H1 (cell line): Measurements from ENCODE around the gene CLPX. TPM values are rescaled to one million over a fixed set of nuclear protein-coding genes. Genes with fewer than 3 reads are reported as not detected.

Experiments
- CTCF ChIA-PET: fragments of 300-600 bp; sonication (Branson Sonifier 250); formaldehyde crosslinking; loops from one replicate; lab custom pipeline; 2021; ENCODE audit not compliant: partially characterized antibody; lab: Charles Lee
- POLR2A ChIA-PET: fragments of 300-600 bp; sonication (Branson Sonifier 250); formaldehyde crosslinking; loops from one replicate; lab custom pipeline; 2021; ENCODE audit warnings: inconsistent platforms; ENCODE audit not compliant: partially characterized antibody; lab: Charles Lee
- DNase-seq, 2 experiments: peaks; one replicate each; pipeline versions ENCODE4 v3.0.0 to v3.0.0-alpha.2; 2010 to 2022; ENCODE audit warnings: low spot score in 2 of 2, low read depth in 1 of 2, mixed read lengths in 1 of 2
- FAIRE-seq: peaks from 2 replicates; lab custom pipeline; 2011; peaks lifted over from hg19 to GRCh38; lab: Jason Lieb, UNC
- H2AFZ ChIP-seq: 2 replicates; pipeline ENCODE4 v1.8.1; 2012; ENCODE audit warnings: low read length, inconsistent platforms
- H2AK5ac ChIP-seq: 2 replicates; pipeline ENCODE4 v1.6.1; 2013; ENCODE audit warnings: low read depth, low read length
- H2BK120ac ChIP-seq: replicated peaks from 2 replicates; pipeline ENCODE3; 2013; ENCODE audit warnings: low read depth, low read length, inconsistent platforms
- H2BK12ac ChIP-seq: 2 replicates; pipeline ENCODE4 v1.6.1; 2013; ENCODE audit warnings: low read depth, low read length
- H2BK15ac ChIP-seq: 2 replicates; pipeline ENCODE4 v1.6.1; 2013; ENCODE audit warnings: low read length
- H2BK20ac ChIP-seq: 2 replicates; pipeline ENCODE4 v1.6.1; 2013; ENCODE audit warnings: low read length
- H2BK5ac ChIP-seq: 2 replicates; pipeline ENCODE4 v1.6.1; 2013; ENCODE audit warnings: low read depth, low read length
- H3K14ac ChIP-seq: 2 replicates; pipeline ENCODE4 v1.6.1; 2013; ENCODE audit warnings: inconsistent platforms; ENCODE audit not compliant: insufficient read length
- H3K18ac ChIP-seq: 2 replicates; pipeline ENCODE4 v1.6.1; 2013; ENCODE audit warnings: low read length; ENCODE audit errors: extremely low read depth
- H3K23ac ChIP-seq: 2 replicates; pipeline ENCODE4 v1.6.1; 2013; ENCODE audit warnings: inconsistent platforms; ENCODE audit not compliant: insufficient read length
- H3K23me2 ChIP-seq: 2 replicates; pipeline ENCODE4 v1.6.1; 2013; ENCODE audit warnings: low read depth, low read length
- H3K27ac ChIP-seq: 2 replicates; pipeline ENCODE4 v1.6.1; 2011; ENCODE audit warnings: low read depth, low read length, inconsistent platforms
- H3K27me3 ChIP-seq, 4 experiments: replicated peaks in 1 of 4; 1 replicate in 1 of 4; 2 replicates in 3 of 4; pipeline versions ENCODE4 v1.6.1 to v1.8.1; 2011 to 2013; ENCODE audit warnings: low read length in 3 of 4, mild to moderate bottlenecking in 3 of 4, inconsistent platforms in 2 of 4, mixed read lengths in 2 of 4, moderate library complexity in 1 of 4; ENCODE audit not compliant: control insufficient read depth in 3 of 4, insufficient read depth in 3 of 4; ENCODE audit errors: extremely low read depth in 1 of 4
- H3K36me3 ChIP-seq, 4 experiments: 2 replicates each; pipeline versions ENCODE4 v1.6.1 to v1.8.1; 2011 to 2013; ENCODE audit warnings: mild to moderate bottlenecking in 4 of 4, low read length in 3 of 4, moderate library complexity in 2 of 4, control low read depth in 1 of 4, inconsistent platforms in 1 of 4; ENCODE audit not compliant: insufficient read depth in 4 of 4, control insufficient read depth in 2 of 4
- H3K4ac ChIP-seq: replicated peaks from 2 replicates; pipeline ENCODE3; 2013; ENCODE audit warnings: low read length, low read depth, mixed read lengths, inconsistent platforms; ENCODE audit not compliant: insufficient read length
- H3K4me1 ChIP-seq, 4 experiments: replicated peaks in 1 of 4; 1 replicate in 1 of 4; 2 replicates in 3 of 4; pipeline versions ENCODE4 v1.6.1 to v1.8.1; 2011 to 2013; ENCODE audit warnings: low read length in 3 of 4, inconsistent platforms in 2 of 4, mixed read lengths in 1 of 4; ENCODE audit not compliant: insufficient read depth in 4 of 4, control insufficient read depth in 3 of 4
- H3K4me2 ChIP-seq, 2 experiments: 2 replicates each; pipeline versions ENCODE4 v1.6.1 to v1.8.1; 2011 to 2013; ENCODE audit warnings: low read depth in 2 of 2, low read length in 2 of 2, control low read depth in 1 of 2, inconsistent platforms in 1 of 2, mild to moderate bottlenecking in 1 of 2; ENCODE audit not compliant: insufficient read depth in 1 of 2
- H3K4me3 ChIP-seq, 4 experiments: fragments of 200-600, 300-600 bp in 1 of 4; sonication (generic), shearing (Covaris generic), sonication (Bioruptor Twin) in 1 of 4; 2 replicates each; pipeline versions ENCODE4 v1.5.1 to v1.8.1; 2011 to 2016; ENCODE audit warnings: low read length in 4 of 4, low read depth in 3 of 4, control low read depth in 2 of 4, inconsistent platforms in 2 of 4, mild to moderate bottlenecking in 2 of 4, mixed read lengths in 1 of 4, moderate library complexity in 1 of 4; ENCODE audit not compliant: insufficient read depth in 2 of 4; ENCODE audit errors: extremely low read depth in 1 of 4
- H3K56ac ChIP-seq: replicated peaks from 2 replicates; pipeline ENCODE3; 2013; ENCODE audit warnings: low read depth, mild to moderate bottlenecking, mixed read lengths, low read length, inconsistent platforms; ENCODE audit not compliant: insufficient read length
- H3K79me1 ChIP-seq: 2 replicates; pipeline ENCODE4 v1.6.1; 2013; ENCODE audit warnings: low read depth, low read length, control low read depth
- H3K79me2 ChIP-seq, 2 experiments: 2 replicates each; pipeline versions ENCODE4 v1.6.1 to v1.8.1; 2012 to 2013; ENCODE audit warnings: low read length in 2 of 2, mild to moderate bottlenecking in 2 of 2, inconsistent platforms in 1 of 2; ENCODE audit not compliant: insufficient read depth in 2 of 2, control insufficient read depth in 1 of 2
- H3K9ac ChIP-seq, 4 experiments: replicated peaks in 1 of 4; 1 replicate in 1 of 4; 2 replicates in 3 of 4; pipeline versions ENCODE4 v1.6.1 to v1.8.1; 2011 to 2013; ENCODE audit warnings: low read depth in 3 of 4, low read length in 3 of 4, control low read depth in 2 of 4, mild to moderate bottlenecking in 2 of 4, moderate library complexity in 2 of 4, inconsistent platforms in 1 of 4; ENCODE audit errors: extremely low read depth in 1 of 4
- H3K9me3 ChIP-seq, 2 experiments: 2 replicates each; pipeline versions ENCODE4 v1.6.1 to v1.8.1; 2012 to 2013; ENCODE audit warnings: mild to moderate bottlenecking in 2 of 2, moderate library complexity in 2 of 2, control low read depth in 1 of 2, inconsistent platforms in 1 of 2, low read depth in 1 of 2, low read length in 1 of 2, mixed read lengths in 1 of 2; ENCODE audit not compliant: insufficient read depth in 2 of 2
- H4K20me1 ChIP-seq, 2 experiments: replicated peaks in 1 of 2; 2 replicates each; pipeline versions ENCODE3 to v1.8.1; 2011 to 2013; ENCODE audit warnings: inconsistent platforms in 2 of 2, low read length in 2 of 2, mild to moderate bottlenecking in 1 of 2; ENCODE audit not compliant: insufficient read depth in 2 of 2, control insufficient read depth in 1 of 2
- H4K5ac ChIP-seq: 2 replicates; pipeline ENCODE4 v1.6.1; 2013; ENCODE audit warnings: low read length, low read depth, mixed read lengths, inconsistent platforms; ENCODE audit not compliant: insufficient read length
- H4K8ac ChIP-seq: 2 replicates; pipeline ENCODE4 v1.8.0; 2013; ENCODE audit warnings: mild to moderate bottlenecking, moderate library complexity, low read length, inconsistent platforms; ENCODE audit not compliant: insufficient read depth; ENCODE audit errors: extremely low read depth
- H4K91ac ChIP-seq: replicated peaks from 2 replicates; pipeline ENCODE3; 2013; ENCODE audit warnings: low read length, mixed read lengths, inconsistent platforms; ENCODE audit not compliant: insufficient read length
- BACH1 ChIP-seq: IDR thresholded peaks from 2 replicates; pipeline ENCODE4 v1.6.1; 2012; ENCODE audit warnings: low read length, improper control_type of control experiment
- CBX8 ChIP-seq: fragments of 300-800, 300-1000 bp; sonication (generic); IDR thresholded peaks from 2 replicates; pipeline ENCODE4 v1.7.1; 2016; ENCODE audit warnings: low read depth, low read length, borderline replicate concordance
- CHD1 ChIP-seq: IDR thresholded peaks from 2 replicates; pipeline ENCODE4 v1.6.1; 2012; ENCODE audit warnings: low read depth, low read length, improper control_type of control experiment
- CREB1 ChIP-seq: IDR thresholded peaks from 2 replicates; pipeline ENCODE4 v1.6.1; 2012; ENCODE audit warnings: inconsistent platforms
- GABPA ChIP-seq: IDR thresholded peaks from 2 replicates; pipeline ENCODE4 v1.6.1; 2011; ENCODE audit warnings: mild to moderate bottlenecking, low read length, moderate library complexity, borderline replicate concordance; ENCODE audit not compliant: insufficient read depth
- KDM1A ChIP-seq: fragments of 200-600, 300-600 bp; sonication (generic); IDR thresholded peaks from 2 replicates; pipeline ENCODE4 v1.7.1; 2016; ENCODE audit warnings: mild to moderate bottlenecking, low read length, borderline replicate concordance
- MAX ChIP-seq: IDR thresholded peaks from 2 replicates; pipeline ENCODE4 v1.6.1; 2012; ENCODE audit warnings: inconsistent platforms
- POLR2A ChIP-seq, 2 experiments: IDR thresholded peaks; 1 replicate in 1 of 2; 2 replicates in 1 of 2; pipeline ENCODE4 v1.6.1; 2011; ENCODE audit warnings: low read depth in 2 of 2, low read length in 2 of 2, mild to moderate bottlenecking in 2 of 2; ENCODE audit errors: control extremely low read depth in 1 of 2
- RAD21 ChIP-seq, 2 experiments: IDR thresholded peaks in 1 of 2; conservative IDR thresholded peaks in 1 of 2; 2 replicates each; pipeline ENCODE4 v1.6.1; 2011; ENCODE audit warnings: low read depth in 2 of 2, low read length in 2 of 2, improper control_type of control experiment in 1 of 2, inconsistent platforms in 1 of 2, mild to moderate bottlenecking in 1 of 2, moderate library complexity in 1 of 2
- RNF2 ChIP-seq: fragments of 200-900, 300-1000 bp; sonication (generic); IDR thresholded peaks from 2 replicates; pipeline ENCODE4 v1.7.1; 2016; ENCODE audit warnings: borderline replicate concordance, low read depth, mild to moderate bottlenecking, antibody characterized with exemption, low read length; ENCODE audit not compliant: poor library complexity, severe bottlenecking; ENCODE audit errors: missing control alignments
- SIRT6 ChIP-seq: IDR thresholded peaks from one replicate; pipeline ENCODE4 v1.7.1; 2012; ENCODE audit warnings: low read length, inconsistent platforms
- TAF1 ChIP-seq: IDR thresholded peaks from 2 replicates; pipeline ENCODE4 v1.6.1; 2011; ENCODE audit warnings: mild to moderate bottlenecking, low read depth, low read length
- TEAD4 ChIP-seq: IDR thresholded peaks from 2 replicates; pipeline ENCODE4 v1.6.1; 2012; ENCODE audit warnings: low read depth, low read length, inconsistent platforms, mixed read lengths
- WGBS, 2 experiments: shearing (Covaris generic) in 1 of 2; methylation state at CpG; one replicate each; pipeline versions ENCODE4 v1.1.6 to v1.1.7; 2013 to 2015; ENCODE audit warnings: low lambda C conversion rate in 2 of 2, mixed read lengths in 2 of 2, inconsistent platforms in 1 of 2, low coverage in 1 of 2, missing lambda C conversion rate in 1 of 2; ENCODE audit not compliant: insufficient replicate concordance in 2 of 2, insufficient coverage in 1 of 2, insufficient read length in 1 of 2; ENCODE audit errors: extremely low coverage in 1 of 2, missing lambda C conversion rate in 1 of 2; 5-methylcytosine and 5-hydroxymethylcytosine counted together
- polyA plus RNA-seq, 7 experiments: library from polyadenylated mRNA; depleted of rRNA in 3 of 7; stranded (reverse) in 5 of 7; unstranded in 2 of 7; fragments of >200 nt in 5 of 7; fragments of 200-250 nt in 2 of 7; gene quantifications; 1 replicate in 5 of 7; 2 replicates in 1 of 7; 4 replicates in 1 of 7; pipeline versions ENCODE4 v1.2.1 to v1.2.3, GENCODE V29; 2011 to 2013; ENCODE audit warnings: missing spikeins in 2 of 7, mixed read lengths in 2 of 7
- total RNA-seq: library from RNA; stranded (reverse); fragmentation: NEBNext Ultra II Directional; extraction: Animal tissue kit (Norgen Biotek cat#: 25700); gene quantifications from 2 replicates; pipeline ENCODE4 v1.2.1, GENCODE V29; 2021

CLPX gene
- total and polyA plus RNA-seq, 2 of the 8 experiments (the other 6 are each of a cell fraction or from before 2014, with no cell fraction given) = 10.5 to 53.6 TPM

GRCh38 chr15:65101411-65101890, 83.7 kb downstream of the CLPX start:
- H3K18ac ChIP-seq = peak overlapping the region; percentile 94
- peaks cover 0 to 2% (median 0%) of the 10 kb centered on the region in 4 experiments; a peak in 2 of 7 replicates for H3K4me1 ChIP-seq
- DNase-seq (peak; percentile 73 to 96), FAIRE-seq (peak; percentile 97)
- H3K9ac ChIP-seq = peak overlapping the region in 2 of 4 experiments; percentile 20 to 23; a peak in 4 of 7 replicates
- H4K5ac ChIP-seq = peak overlapping the region; percentile 57
- no peaks in the 10 kb centered on the region for H3K36me3 ChIP-seq
- no peak overlapping the region for H3K27ac ChIP-seq
- H3K4me3 ChIP-seq = peak overlapping the region; percentile 36 to 67 (median 58)
- H3K14ac ChIP-seq = no peak overlapping the region
- no peak overlapping the region for H3K56ac ChIP-seq
- no peaks in the 10 kb centered on the region for H3K79me2 ChIP-seq
- peaks cover 0 to 11% (median 5%) of the 10 kb centered on the region in 4 experiments; a peak in 3 of 7 replicates for H3K27me3 ChIP-seq
- H3K4ac ChIP-seq = peak overlapping the region; percentile 61
- ChIA-PET CTCF (interaction anchor here (0.6 to 9.6 kb wide), 32 partner anchors 9 to 300 kb away, joined by 3 to 259 read pairs (median 4); partner anchors contain the start of genes KBTBD13, RASL12 and UBAP1L), POLR2A (interaction anchor here (0.8 to 2.0 kb wide), 10 partner anchors 13 to 203 kb away, joined by 3 to 10 read pairs (median 4); partner anchors contain the start of genes CLPX, PDCD7, RNU5B-1 and UBAP1L)
- no peak overlapping the region for H3K23ac ChIP-seq
- no peak overlapping the region for H2BK12ac ChIP-seq
- no peak overlapping the region for H2BK120ac ChIP-seq
- peak overlapping the region; percentile 71; the same call in 1 of the 2 replicates for H4K8ac ChIP-seq
- H3K79me1 ChIP-seq = no peaks in the 10 kb centered on the region
- peaks cover 5% of the 10 kb centered on the region; the same call in 1 of the 2 replicates for H3K23me2 ChIP-seq
- H2BK15ac ChIP-seq = peak overlapping the region; percentile 81; the same call in 1 of the 2 replicates
- no peak overlapping the region for H2BK20ac ChIP-seq
- H2BK5ac ChIP-seq = no peak overlapping the region
- peak overlapping the region; percentile 82 for H4K91ac ChIP-seq
- no peaks in the 10 kb centered on the region for H4K20me1 ChIP-seq
- no peaks in the 10 kb centered on the region for H3K9me3 ChIP-seq
- H2AK5ac ChIP-seq = no peak overlapping the region
- peak overlapping the region; percentile 96 for H2AFZ ChIP-seq
- WGBS, 2 experiments = 30% methylated on average over 9 of the region's 9 CpGs; no CpG with 5 or more reads in 1 of the 2 experiments
- peak overlapping the region; percentile 72 to 98 for H3K4me2 ChIP-seq
- TF ChIP-seq RNF2 = no peak
- TF ChIP-seq MAX = no peak
- TF ChIP-seq CBX8 = no peak
- TF ChIP-seq POLR2A (IDR thresholded peaks at IDR 0.05; ENCODE audit: control extremely low read depth in 1 of 2, low read depth in 2 of 2, low read length in 2 of 2) = no peak
- peak; percentile 15; the same call in 1 of the 2 replicates for TF ChIP-seq TAF1
- no peak for TF ChIP-seq SIRT6
- no peak for TF ChIP-seq TEAD4
- TF ChIP-seq KDM1A = no peak
- peak; percentile 73; the same call in 1 of the 2 replicates for TF ChIP-seq GABPA
- peak; percentile 90 for TF ChIP-seq RAD21 (IDR thresholded peaks at IDR 0.05 in 1 of 2, conservative IDR thresholded peaks at IDR 0.05 in 1 of 2; ENCODE audit: low read depth in 2 of 2, low read length in 2 of 2)
- TF ChIP-seq CREB1 = no peak
- no peak for TF ChIP-seq CHD1
- TF ChIP-seq BACH1 = no peak
